NCI-H2171 (cell line): Measurements from ENCODE around the gene LSR.
A peak's percentile ranks its signal among the peaks of the same experiment; 100 is the strongest.

ENCODE experiments used
- DNase-seq: peaks from one replicate; lab custom pipeline; 2025; lab: John Stamatoyannopoulos, UW

LSR gene

GRCh38 chr19:35247526-35248309 lies 1.1 kb upstream of the LSR start:
- peak; percentile 85 for DNase-seq

- no peak for DNase-seq
Measured at GRCh38 chr19:35249146-35249847, 495 bp downstream of the LSR start.

GRCh38 chr19:35249848-35250711 lies 1.3 kb downstream of the LSR start:
- DNase-seq: no peak

GRCh38 chr19:35251456-35251855 lies 2.7 kb downstream of the LSR start:
- DNase-seq: no peak

GRCh38 chr19:35253316-35254286 lies 4.8 kb downstream of the LSR start:
- no peak for DNase-seq

GRCh38 chr19:35254341-35255297 lies 5.8 kb downstream of the LSR start:
- no peak for DNase-seq

GRCh38 chr19:35256566-35256965 lies 7.8 kb downstream of the LSR start:
- no peak for DNase-seq

- no peak for DNase-seq
Measured at GRCh38 chr19:35257113-35257461, 8.3 kb downstream of the LSR start.

- no peak for DNase-seq
Measured at GRCh38 chr19:35260694-35261304, 12.0 kb downstream of the LSR start.

GRCh38 chr19:35261356-35262100 lies 12.7 kb downstream of the LSR start:
- no peak for DNase-seq

- no peak for DNase-seq
Measured at GRCh38 chr19:35262101-35262761, 13.4 kb downstream of the LSR start.

GRCh38 chr19:35264268-35265125 lies 15.7 kb downstream of the LSR start:
- DNase-seq: no peak

- no peak for DNase-seq
Measured at GRCh38 chr19:35265126-35265899, 16.5 kb downstream of the LSR start.

- DNase-seq: no peak
Measured at GRCh38 chr19:35265900-35266519, 17.2 kb downstream of the LSR start.

GRCh38 chr19:35266520-35267352 lies 17.9 kb downstream of the LSR start:
- DNase-seq: no peak
